ENCODE measurements around the gene SCAMP5.

The SCAMP5 gene

GRCh38 chr15:75053748-75054125, 58.4 kb downstream of the SCAMP5 start:
- TF ChIP-seq, protein P1, sequence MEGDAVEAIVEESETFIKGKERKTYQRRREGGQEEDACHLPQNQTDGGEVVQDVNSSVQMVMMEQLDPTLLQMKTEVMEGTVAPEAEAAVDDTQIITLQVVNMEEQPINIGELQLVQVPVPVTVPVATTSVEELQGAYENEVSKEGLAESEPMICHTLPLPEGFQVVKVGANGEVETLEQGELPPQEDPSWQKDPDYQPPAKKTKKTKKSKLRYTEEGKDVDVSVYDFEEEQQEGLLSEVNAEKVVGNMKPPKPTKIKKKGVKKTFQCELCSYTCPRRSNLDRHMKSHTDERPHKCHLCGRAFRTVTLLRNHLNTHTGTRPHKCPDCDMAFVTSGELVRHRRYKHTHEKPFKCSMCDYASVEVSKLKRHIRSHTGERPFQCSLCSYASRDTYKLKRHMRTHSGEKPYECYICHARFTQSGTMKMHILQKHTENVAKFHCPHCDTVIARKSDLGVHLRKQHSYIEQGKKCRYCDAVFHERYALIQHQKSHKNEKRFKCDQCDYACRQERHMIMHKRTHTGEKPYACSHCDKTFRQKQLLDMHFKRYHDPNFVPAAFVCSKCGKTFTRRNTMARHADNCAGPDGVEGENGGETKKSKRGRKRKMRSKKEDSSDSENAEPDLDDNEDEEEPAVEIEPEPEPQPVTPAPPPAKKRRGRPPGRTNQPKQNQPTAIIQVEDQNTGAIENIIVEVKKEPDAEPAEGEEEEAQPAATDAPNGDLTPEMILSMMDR (IDR thresholded peaks at IDR 0.05; ENCODE audit: extremely low read depth, missing control alignments) = no peak
- DNase-seq (ENCODE audit: low spot score) = no peak

GRCh38 chr15:75054172-75054897, 59.0 kb downstream of the SCAMP5 start:
- no peak for DNase-seq (ENCODE audit: low spot score)
- TF ChIP-seq, protein P1 (IDR thresholded peaks at IDR 0.05; ENCODE audit: extremely low read depth, missing control alignments) = no peak

DNA sequence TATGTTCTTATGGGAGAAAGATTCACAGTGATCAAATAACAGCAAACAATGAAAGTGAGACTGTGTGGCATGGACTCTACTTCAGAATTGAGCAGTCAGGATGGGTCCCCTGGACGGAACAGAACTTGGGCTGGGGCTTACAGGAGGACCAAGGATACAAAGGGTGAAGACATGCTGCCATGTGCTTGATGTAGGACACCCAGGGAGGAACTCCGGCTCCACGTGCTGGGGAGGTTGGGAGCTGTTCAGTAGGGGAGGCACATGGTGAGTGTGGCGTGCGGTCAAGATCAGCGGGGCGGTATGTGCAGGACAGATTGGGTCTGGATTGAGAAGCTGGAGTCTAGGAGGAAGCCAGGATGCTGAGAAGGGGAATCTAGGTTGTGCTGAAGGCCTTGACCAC, 60.7 kb downstream of the SCAMP5 start:
- TF ChIP-seq, protein P1 (IDR thresholded peaks at IDR 0.05; ENCODE audit: extremely low read depth, missing control alignments) = no peak
- no peak for DNase-seq (ENCODE audit: low spot score)

DNA sequence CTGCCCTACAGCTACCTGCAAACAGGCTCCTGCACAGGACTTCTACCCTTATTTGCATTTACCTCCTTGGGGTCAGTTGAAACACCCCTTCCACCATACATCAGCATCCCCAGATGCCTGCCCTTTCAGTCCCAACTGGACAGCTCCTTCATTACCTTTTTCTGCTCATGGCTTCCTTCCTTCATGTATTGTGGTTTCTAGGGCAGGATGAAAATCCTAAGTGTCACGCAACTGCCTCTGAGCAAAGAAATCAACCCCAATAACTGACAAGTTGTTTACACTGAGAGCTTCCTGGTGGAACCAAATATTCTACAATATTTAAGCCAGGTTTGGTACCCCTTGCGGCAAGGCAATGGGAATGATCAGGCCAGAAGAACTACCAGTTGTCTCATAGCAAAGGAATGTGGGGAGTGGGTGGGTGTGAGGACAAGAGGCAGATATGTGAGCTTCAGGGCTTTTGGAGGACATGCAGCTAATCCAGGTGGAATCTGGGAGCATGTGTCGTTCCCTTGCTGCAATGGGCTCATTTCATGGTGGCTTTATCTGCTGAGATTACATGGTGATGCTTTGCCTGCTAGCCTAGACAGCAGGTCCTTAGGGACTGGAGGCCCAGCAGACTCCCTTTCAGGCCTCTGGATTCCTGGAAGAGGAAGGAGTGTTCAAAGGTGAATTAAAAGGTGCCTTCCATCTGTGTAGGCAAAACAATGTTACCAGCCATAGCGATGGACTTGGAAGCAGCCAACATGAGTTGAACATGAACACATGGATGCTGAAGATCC, 63.0 kb downstream of the SCAMP5 start:
- TF ChIP-seq, protein P1 (IDR thresholded peaks at IDR 0.05; ENCODE audit: extremely low read depth, missing control alignments) = no peak
- DNase-seq (ENCODE audit: low spot score) = no peak

DNA sequence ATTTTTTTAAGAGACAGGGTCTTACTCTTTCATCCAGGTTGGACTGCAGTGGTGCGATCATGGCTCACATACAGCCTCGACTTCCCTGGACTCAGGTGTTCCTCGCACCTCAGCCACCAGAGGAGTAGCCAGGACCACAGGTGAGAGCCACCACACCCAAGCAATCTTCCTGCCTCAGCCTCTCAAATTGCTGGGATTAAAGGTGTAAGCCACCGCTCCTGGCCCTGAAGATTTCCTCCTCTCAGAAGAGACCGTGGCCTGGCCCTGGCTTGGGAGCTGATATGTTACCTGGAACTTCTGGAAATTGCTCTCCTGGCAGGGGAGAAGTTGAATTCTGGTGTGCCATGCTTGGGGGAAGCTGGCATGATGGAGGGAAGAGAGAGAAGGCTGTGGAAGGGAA, 64.2 kb downstream of the SCAMP5 start:
- no peak for DNase-seq (ENCODE audit: low spot score)
- TF ChIP-seq, protein P1 (IDR thresholded peaks at IDR 0.05; ENCODE audit: extremely low read depth, missing control alignments) = no peak

DNA sequence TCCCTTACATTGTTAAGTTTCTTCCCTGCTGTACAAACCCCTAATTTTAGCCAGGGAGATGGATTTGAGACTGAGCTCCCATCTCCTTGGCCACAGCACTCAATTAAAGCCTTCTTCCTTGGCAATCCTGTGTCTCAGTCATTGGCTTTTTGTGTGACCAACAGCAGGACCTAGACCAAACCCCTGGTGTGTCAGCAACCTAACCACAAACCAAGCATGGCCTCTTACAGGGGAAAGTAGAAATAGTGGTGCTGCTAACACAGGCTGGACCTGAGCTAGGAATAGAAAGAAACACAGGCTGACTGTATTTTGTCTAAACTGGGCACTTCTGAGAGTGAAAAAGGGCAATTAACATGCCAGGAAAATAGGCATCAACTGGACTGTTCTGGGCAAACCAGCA, 65.9 kb downstream of the SCAMP5 start:
- peak; percentile 49 for DNase-seq (ENCODE audit: low spot score)

DNA sequence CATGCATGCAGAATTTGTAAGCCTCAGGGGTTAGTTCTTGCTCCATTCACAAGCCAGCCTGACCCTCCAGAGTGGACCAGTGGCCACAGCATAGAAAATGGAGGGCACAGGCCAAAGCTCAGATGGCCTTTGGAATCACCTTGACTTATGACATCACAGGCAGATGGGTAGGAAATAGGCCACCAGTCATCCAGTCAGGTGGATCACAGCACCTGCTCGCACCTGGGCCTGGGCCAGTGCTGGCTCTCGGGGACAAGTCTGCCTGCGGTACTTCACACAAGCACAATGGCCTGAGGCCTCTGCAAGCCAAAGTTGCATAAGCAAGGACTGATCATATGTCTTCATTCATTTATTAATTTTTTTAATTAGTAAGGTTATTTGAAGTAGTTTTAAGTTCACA, 67.3 kb downstream of the SCAMP5 start:
- TF ChIP-seq, protein P1 (IDR thresholded peaks at IDR 0.05; ENCODE audit: extremely low read depth, missing control alignments) = no peak
- no peak for DNase-seq (ENCODE audit: low spot score)

More for the DNA sequence above, 65.9 kb downstream of the SCAMP5 start:
- TF ChIP-seq, protein P1 (IDR thresholded peaks at IDR 0.05; ENCODE audit: extremely low read depth, missing control alignments) = no peak

Data from GM20000 (cell line).